MM.1S (cell line): ENCODE results near the gene PRSS2.
"Not testable (repeated sequence)": the region's sequence is repeated elsewhere in the genome, so short reads cannot be mapped to it uniquely, and the experiment has no call there.

Source experiments
- CTCF ChIP-seq: fragments of 300-600 bp; sonication (generic); IDR thresholded peaks from 2 replicates; pipeline ENCODE4 v1.5.1; 2016; ENCODE audit warnings: antibody characterized with exemption, low read length, mixed read lengths
- EZH2 ChIP-seq: fragments of 300-600 bp; sonication (generic); optimal IDR thresholded peaks from 2 replicates; pipeline ENCODE3; 2017; ENCODE audit warnings: low read depth, mild to moderate bottlenecking, antibody characterized with exemption, low read length, mixed read lengths
- EZH2phosphoT487 ChIP-seq: fragments of 300-600 bp; sonication (generic); IDR thresholded peaks from 2 replicates; pipeline ENCODE4 v1.6.1; 2018; ENCODE audit warnings: antibody characterized with exemption, low read length

- TF ChIP-seq CTCF, EZH2, EZH2phosphoT487: not testable (repeated sequence)
Observed at GRCh38 chr7:142776845-142777225, 6.1 kb downstream of the PRSS2 start.
